Endothelial cell (in vitro differentiated cells): ENCODE measurements around the gene SOX13. TPM values are rescaled to one million over a fixed set of nuclear protein-coding genes. Genes with fewer than 3 reads are reported as not detected.

ENCODE experiments used
- DNase-seq: peaks from one replicate; pipeline ENCODE4 v3.0.0; 2021; ENCODE audit warnings: low spot score
- H3K27ac Mint-ChIP-seq: one replicate; pipeline ENCODE4 v1.8.0; 2021; ENCODE audit warnings: mixed read lengths, inconsistent platforms; ENCODE audit not compliant: unreplicated experiment
- H3K27me3 Mint-ChIP-seq: one replicate; pipeline ENCODE4 v1.8.0; 2021; ENCODE audit warnings: mild to moderate bottlenecking, moderate library complexity, mixed read lengths, inconsistent platforms; ENCODE audit not compliant: unreplicated experiment
- H3K36me3 Mint-ChIP-seq: one replicate; pipeline ENCODE4 v1.8.0; 2021; ENCODE audit warnings: mild to moderate bottlenecking, low read depth, mixed read lengths, inconsistent platforms; ENCODE audit not compliant: unreplicated experiment
- H3K4me1 Mint-ChIP-seq: one replicate; pipeline ENCODE4 v1.8.0; 2021; ENCODE audit warnings: mild to moderate bottlenecking, mixed read lengths, inconsistent platforms; ENCODE audit not compliant: unreplicated experiment
- H3K4me3 Mint-ChIP-seq: one replicate; pipeline ENCODE4 v1.8.0; 2021; ENCODE audit warnings: mild to moderate bottlenecking, mixed read lengths, inconsistent platforms; ENCODE audit not compliant: unreplicated experiment
- H3K9me3 Mint-ChIP-seq: one replicate; pipeline ENCODE4 v1.8.0; 2021; ENCODE audit warnings: mixed read lengths, inconsistent platforms; ENCODE audit not compliant: unreplicated experiment
- total RNA-seq: library from RNA; stranded (reverse); fragmentation: NEBNext Ultra II Directional; extraction: Animal tissue kit (Norgen Biotek cat#: 25700); gene quantifications from one replicate; pipeline ENCODE4 v1.2.1, GENCODE V29; 2021; ENCODE audit not compliant: unreplicated experiment
- TF ChIP-seq, protein P1 (sequence below): fragments of 200-600 bp; sonication (generic); IDR thresholded peaks from one replicate; pipeline ENCODE4 v1.5.0; 2021; ENCODE audit warnings: antibody characterized with exemption; ENCODE audit not compliant: unreplicated experiment

Gene SOX13
- total RNA-seq, 1 donor from 2014 or later: 107 TPM

DNA sequence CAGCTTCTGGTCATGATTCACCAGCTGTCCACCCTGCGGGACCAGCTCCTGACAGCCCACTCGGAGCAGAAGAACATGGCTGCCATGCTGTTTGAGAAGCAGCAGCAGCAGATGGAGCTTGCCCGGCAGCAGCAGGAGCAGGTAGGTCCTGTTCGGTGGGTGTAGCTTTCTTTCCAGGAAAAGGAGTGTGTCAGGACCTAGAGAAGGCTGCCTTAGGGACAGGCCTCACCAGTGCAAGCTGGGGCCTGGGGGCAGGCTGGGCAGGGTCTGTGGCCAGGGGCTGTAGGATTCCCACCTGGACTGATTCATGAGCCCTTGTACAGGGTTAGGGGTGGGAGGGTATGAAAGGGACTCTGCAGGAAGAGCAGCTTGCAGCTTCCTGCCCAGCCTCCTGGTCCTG, 43.6 kb downstream of the SOX13 start:
- DNase-seq: no peak
- H3K27ac Mint-ChIP-seq: no peak overlapping the region
- TF ChIP-seq, protein P1, sequence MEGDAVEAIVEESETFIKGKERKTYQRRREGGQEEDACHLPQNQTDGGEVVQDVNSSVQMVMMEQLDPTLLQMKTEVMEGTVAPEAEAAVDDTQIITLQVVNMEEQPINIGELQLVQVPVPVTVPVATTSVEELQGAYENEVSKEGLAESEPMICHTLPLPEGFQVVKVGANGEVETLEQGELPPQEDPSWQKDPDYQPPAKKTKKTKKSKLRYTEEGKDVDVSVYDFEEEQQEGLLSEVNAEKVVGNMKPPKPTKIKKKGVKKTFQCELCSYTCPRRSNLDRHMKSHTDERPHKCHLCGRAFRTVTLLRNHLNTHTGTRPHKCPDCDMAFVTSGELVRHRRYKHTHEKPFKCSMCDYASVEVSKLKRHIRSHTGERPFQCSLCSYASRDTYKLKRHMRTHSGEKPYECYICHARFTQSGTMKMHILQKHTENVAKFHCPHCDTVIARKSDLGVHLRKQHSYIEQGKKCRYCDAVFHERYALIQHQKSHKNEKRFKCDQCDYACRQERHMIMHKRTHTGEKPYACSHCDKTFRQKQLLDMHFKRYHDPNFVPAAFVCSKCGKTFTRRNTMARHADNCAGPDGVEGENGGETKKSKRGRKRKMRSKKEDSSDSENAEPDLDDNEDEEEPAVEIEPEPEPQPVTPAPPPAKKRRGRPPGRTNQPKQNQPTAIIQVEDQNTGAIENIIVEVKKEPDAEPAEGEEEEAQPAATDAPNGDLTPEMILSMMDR: no peak

DNA sequence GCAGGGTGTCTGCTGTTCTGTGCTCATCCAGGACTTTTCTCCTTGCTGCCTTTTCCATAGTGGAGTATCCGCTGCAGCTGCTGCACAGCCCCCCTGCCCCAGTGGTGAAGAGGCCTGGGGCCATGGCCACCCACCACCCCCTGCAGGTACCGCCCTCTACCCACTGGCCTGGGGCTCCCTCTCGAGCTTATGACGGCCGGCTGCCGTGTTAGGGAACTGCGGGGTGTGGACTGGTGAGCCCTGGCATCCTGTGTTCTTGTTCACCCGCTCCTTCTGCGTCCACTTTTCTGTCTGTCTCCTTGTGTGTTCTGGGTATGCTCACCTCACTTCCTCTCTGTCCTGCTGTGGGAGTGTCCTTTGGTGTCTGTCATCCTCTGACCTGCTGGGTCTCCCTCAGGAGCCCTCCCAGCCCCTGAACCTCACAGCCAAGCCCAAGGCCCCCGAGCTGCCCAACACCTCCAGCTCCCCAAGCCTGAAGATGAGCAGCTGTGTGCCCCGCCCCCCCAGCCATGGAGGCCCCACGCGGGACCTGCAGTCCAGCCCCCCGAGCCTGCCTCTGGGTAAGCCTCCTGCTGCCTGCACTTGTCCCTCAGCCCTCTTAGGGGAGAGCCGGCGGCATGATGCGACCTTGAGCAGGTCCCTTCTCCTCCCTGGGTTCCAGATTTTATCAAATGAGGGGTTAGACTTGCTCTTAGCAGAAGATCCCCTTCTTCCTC, 49.1 kb downstream of the SOX13 start:
- H3K4me3 Mint-ChIP-seq: peak overlapping the region; percentile 51

More for the DNA sequence above, 43.6 kb downstream of the SOX13 start:
- Mint-ChIP-seq H3K9me3 (no peaks in the 10 kb centered on the region), H3K36me3 (peaks cover 17% of the 10 kb centered on the region), H3K4me3 (peak overlapping the region; percentile 52), H3K4me1 (peaks cover 27% of the 10 kb centered on the region), H3K27me3 (peaks cover 3% of the 10 kb centered on the region)

DNA sequence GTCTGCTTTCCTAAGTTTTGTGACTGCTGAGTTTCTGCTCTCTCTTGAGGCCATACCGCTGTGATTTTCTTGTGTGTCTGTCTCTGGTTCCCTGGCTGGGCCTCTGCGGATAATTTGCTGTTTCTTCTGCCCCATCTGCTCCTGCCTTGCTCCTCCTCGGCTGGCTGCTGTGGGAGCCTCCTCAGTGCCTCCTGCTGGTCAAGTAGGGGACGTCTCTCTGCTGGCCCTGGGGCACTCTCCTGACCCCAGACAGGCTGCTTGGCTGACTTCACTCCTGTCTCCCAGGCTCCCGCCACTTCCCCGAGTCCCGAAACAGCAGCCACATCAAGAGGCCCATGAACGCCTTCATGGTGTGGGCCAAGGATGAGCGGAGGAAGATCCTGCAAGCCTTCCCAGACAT, 50.5 kb downstream of the SOX13 start:
- H3K9me3 Mint-ChIP-seq: no peaks in the 10 kb centered on the region
- peaks cover 2% of the 10 kb centered on the region for H3K4me1 Mint-ChIP-seq
- TF ChIP-seq, protein P1: peak; percentile 41
- peaks cover 55% of the 10 kb centered on the region for H3K36me3 Mint-ChIP-seq
- peak; percentile 54 for DNase-seq
- H3K27me3 Mint-ChIP-seq: peaks cover 12% of the 10 kb centered on the region
- peak overlapping the region; percentile 19 for H3K4me3 Mint-ChIP-seq
- no peak overlapping the region for H3K27ac Mint-ChIP-seq

More for the DNA sequence above, 49.1 kb downstream of the SOX13 start:
- Mint-ChIP-seq H3K36me3 (peaks cover 47% of the 10 kb centered on the region), H3K27me3 (peaks cover 12% of the 10 kb centered on the region), H3K9me3 (no peaks in the 10 kb centered on the region), H3K4me1 (no peaks in the 10 kb centered on the region), H3K27ac (no peak overlapping the region)
- TF ChIP-seq, protein P1: no peak
- DNase-seq: no peak

- TF ChIP-seq, protein P1: no peak
- Mint-ChIP-seq H3K27me3 (peaks cover 14% of the 10 kb centered on the region), H3K27ac (peak overlapping the region; percentile 67), H3K36me3 (peaks cover 45% of the 10 kb centered on the region), H3K9me3 (no peaks in the 10 kb centered on the region), H3K4me3 (peak overlapping the region; percentile 59), H3K4me1 (peaks cover 7% of the 10 kb centered on the region)
- no peak for DNase-seq
Observed at GRCh38 chr1:204124639-204125038, 51.7 kb downstream of the SOX13 start.

- peaks cover 50% of the 10 kb centered on the region for H3K36me3 Mint-ChIP-seq
- no peak overlapping the region for H3K4me3 Mint-ChIP-seq
- H3K4me1 Mint-ChIP-seq: peaks cover 7% of the 10 kb centered on the region
- no peak overlapping the region for H3K27ac Mint-ChIP-seq
- TF ChIP-seq, protein P1: no peak
- peaks cover 14% of the 10 kb centered on the region for H3K27me3 Mint-ChIP-seq
- no peaks in the 10 kb centered on the region for H3K9me3 Mint-ChIP-seq
- DNase-seq: no peak
Observed at GRCh38 chr1:204125759-204126351, 52.9 kb downstream of the SOX13 start.
